Brain pericyte (primary cell): ENCODE data around the gene KCNK13.
"Not testable (repeated sequence)": the region's sequence is repeated elsewhere in the genome, so short reads cannot be mapped to it uniquely, and the experiment has no call there.

Experiments
- DNase-seq: peaks from one replicate; pipeline ENCODE4 v3.0.0-alpha.2; 2012; ENCODE audit warnings: low read depth, low spot score

Gene KCNK13

DNA sequence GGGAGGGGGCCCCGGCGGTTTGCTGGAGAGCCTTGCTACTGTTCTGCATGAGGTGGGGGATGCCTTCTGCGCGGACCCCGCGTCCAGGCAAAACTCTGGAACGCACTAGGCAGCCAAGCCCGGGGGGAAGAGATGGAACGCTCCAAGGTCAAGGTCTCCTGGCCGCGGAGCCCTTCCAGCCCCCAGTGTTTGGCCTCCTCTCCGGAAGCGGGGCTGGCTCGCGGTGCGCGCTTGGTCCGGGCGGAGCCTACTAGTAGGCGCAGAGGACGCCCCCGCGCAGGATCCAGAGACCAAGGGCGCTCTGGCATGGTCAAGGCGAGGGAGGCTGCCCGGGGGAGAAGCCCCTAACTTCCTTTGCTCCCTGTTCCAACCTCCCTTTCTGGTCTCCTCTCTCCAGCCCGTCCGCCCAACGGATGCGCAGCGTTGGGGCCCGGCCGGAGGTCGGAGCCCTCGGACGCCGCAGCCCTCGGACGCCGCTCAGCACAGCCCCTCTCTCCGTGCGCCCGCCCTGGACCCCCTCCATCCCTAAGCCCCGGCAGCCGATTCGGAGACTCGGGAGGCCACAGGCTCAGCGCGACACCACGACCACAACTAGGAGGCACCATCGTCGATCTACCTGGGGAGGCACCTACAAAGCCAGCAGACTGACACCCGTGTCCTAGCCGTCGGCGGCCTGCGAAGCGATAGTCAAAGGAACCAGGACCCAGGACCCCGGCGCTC is 669 bp upstream of the KCNK13 start:
- no peak for DNase-seq

- DNase-seq: no peak
Measured at GRCh38 chr14:90062127-90062794, 467 bp downstream of the KCNK13 start.

DNA sequence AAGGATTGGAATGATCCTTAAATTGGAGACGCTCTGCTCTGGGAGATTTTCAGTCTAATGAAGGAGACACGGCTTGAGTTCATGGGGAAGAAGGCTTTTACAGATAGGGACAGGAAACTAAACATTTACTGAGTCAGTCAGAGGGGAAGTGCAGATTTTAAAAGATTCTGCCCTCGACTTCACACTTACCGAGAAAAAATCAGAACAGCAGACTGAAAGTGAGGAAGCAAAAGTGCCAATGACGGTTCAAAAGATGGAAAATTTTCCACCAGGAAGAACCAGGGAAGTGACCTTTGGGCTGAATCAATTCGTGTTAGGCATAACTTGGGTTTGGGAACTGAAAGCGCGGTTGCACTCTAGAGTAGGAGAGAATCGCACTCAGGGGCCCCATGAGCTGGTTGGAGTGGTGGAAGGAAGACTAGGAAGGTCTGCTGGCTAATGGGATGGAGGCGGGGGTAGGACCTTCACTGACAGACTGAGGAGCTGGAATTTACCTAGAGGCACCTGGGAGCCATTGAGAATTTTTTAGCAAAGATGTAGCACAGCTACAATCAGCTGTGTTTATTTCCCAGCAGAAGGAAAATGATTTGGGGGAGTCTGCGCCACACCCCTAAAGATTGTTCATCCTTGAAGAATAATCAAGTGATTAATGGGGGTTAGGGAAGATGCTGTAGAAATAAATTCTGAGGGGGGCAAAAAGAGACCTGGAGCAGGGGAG is 1.2 kb downstream of the KCNK13 start:
- DNase-seq: no peak

GRCh38 chr14:90072350-90072749 is 10.6 kb downstream of the KCNK13 start:
- no peak for DNase-seq

GRCh38 chr14:90079576-90079975 is 17.8 kb downstream of the KCNK13 start:
- no peak for DNase-seq

DNA sequence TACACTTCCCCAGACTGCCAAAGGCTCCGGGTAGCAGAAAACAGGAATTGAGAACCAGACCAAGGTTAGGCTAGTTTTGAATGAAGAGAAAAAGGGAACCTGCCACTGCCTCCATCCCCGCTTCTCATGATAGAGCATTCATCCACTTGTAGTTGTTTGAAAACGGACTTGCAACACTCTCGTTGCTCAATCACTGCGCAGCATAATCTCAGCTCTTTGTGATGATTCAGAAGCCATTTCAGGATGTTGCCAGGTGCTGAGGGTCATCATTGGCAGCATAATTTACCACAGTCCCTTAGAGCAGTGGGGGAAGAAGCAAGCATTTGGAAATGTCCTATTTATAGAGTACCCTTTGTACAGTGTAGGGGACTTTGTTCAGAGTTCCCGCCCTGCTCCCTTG is 25.6 kb downstream of the KCNK13 start:
- DNase-seq: no peak

GRCh38 chr14:90088176-90088575 is 26.4 kb downstream of the KCNK13 start:
- DNase-seq: no peak

GRCh38 chr14:90089486-90089885 is 27.7 kb downstream of the KCNK13 start:
- not testable (repeated sequence) for DNase-seq

DNA sequence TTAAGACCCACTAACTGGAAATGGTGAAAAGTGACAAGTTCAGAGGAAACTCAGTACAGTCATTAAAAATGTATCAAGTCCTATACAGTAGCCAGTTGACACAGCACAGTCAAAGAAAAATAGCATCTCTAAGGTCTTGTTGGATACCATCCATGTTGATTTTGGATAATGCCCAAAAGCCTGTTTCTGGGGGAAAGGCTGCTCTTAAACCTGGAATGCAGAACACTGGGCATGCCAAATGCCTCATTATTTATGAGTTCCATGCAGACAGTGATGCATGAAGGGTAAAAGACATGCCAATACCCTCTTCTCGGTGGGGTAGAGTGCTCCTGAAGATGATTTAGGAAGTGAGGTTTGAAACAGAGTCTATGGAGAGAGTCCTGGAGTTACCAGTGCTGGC is 29.6 kb downstream of the KCNK13 start:
- DNase-seq: no peak

DNA sequence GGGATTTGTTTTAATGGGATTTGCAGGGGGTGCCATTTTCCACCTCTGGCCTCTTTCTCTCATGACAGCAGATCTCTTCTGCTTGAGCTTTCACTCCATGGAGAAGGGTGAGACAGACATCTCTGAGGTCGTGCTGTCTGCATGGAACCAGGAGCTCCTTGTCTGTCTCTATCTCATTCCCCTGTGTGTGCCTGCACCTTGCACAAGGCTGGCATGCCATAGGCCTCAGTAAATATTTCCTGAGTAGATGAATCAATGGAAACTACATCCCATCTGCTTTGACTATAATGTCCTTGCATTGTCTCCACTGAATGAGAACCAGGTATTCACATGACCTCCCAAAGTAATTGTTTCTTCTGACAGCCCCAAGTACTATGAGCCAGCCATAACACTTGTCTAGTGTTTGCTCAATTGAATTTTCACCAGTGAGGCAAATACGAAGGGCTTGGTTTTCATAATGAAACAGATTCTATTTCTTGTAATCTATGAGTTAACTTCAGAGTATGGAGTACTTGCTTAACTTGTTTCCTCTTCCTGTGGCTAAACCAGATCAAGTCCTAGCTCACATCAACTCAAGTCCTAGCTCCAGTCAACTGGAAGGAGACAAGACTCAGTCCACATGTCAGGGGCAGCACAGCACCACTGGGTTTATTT is 32.3 kb downstream of the KCNK13 start:
- no peak for DNase-seq

GRCh38 chr14:90095096-90095495 is 33.3 kb downstream of the KCNK13 start:
- DNase-seq: no peak

DNA sequence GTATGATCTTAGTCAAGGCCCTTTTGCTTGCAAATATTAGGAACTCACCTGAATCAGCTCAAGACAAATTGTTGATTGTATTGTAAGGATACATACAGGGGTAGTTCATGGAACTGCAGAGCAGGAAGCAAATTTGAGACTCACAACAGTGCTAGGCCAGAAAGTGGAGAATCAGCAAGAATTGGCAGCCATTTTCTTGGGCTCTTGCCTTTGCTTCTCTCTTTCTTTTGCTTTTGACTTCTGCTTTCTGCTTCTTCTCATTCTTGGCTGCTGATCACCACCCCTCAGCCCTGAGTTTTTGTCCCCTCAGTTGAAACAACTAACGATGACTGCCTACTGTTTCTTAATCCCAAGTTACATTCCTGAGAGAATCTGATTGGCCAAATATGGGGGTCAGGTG is 34.8 kb downstream of the KCNK13 start:
- DNase-seq: no peak

DNA sequence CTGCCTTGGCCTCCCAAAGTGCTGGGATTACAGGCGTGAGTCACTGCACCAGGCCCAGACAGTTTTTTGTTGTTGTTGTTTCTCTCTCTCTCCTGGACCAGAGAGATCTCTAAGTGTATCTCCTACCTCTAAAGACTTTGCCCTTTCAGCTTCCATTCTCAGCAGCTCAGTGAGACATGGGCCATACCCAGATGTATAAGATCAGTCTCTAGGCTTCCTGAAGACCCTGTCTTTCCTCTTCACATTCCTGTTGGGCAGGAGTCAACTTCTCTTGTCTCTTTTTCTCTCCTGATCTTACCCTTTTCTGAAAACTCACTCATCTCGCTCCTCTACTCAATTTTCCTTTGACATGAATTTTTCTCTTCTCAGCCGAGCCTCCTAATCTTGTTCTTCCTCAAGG is 42.0 kb downstream of the KCNK13 start:
- no peak for DNase-seq

DNA sequence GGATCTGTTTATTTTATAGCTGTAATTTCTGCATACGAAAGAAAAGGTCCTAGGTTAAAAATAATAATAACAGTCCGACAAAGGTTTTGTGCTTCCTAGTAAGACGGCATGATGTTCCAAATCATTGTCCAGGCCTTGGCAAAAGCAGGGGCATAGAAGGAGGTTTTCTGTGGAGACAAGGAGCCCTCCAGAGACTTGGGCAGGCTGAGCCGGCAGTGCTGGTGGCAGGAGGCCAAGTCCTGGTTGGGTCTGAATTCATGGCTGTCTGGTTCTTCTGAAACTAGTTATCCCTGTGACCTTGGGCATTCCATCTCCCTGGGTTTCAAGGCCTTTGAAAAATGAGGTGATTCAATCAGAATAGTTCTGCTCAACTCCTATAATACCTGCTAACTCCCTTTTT is 44.0 kb downstream of the KCNK13 start:
- no peak for DNase-seq

GRCh38 chr14:90107789-90108188 is 46.0 kb downstream of the KCNK13 start:
- DNase-seq: no peak

DNA sequence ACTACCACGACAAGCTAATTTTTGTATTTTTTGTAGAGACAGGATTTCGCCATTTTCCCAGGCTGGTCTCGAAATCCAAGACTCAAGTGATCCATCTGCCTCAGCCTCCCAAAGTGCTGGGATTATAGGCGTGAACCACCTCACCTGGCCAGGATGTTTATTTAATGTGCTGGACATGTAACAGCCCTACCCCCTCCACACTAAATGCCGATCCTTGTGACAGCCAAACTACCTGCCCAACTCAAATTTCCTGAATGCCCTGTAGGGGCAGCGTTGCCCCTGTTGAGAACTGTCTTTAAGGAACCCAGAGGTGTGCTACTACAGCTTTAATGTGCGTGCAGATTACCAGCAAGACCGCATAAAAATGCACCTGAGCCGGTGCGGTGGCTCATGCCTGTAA is 48.1 kb downstream of the KCNK13 start:
- no peak for DNase-seq

DNA sequence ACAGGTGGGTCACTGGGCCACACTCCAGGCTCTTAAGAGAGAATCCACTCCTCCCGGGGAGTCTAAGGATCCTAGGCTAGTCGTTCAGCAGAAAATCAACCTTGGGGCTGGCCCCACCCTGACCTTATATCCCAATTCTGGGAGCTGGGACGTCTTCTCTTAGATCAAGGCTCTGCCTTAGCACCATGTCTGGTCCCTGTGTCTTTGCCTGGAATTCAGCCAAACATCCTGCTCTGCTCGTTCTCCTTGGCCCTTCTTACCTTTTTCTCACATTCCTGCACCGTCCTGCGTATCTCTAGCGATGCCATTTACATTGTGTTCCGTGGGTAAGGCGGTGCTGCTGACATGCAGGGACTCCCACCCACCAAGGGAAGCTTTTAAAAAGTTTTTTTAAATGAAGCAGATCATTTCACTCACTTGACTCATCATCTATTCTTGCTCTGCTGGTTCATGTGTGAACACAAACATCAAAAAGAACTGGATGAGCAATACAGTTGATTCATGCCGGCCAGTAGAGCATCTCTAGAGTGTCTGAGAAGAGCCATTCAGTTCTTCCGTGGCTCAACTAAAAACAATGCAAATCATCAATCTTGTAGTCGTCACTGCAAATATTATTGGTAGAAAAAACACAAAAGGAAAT is 50.2 kb downstream of the KCNK13 start:
- DNase-seq: no peak

DNA sequence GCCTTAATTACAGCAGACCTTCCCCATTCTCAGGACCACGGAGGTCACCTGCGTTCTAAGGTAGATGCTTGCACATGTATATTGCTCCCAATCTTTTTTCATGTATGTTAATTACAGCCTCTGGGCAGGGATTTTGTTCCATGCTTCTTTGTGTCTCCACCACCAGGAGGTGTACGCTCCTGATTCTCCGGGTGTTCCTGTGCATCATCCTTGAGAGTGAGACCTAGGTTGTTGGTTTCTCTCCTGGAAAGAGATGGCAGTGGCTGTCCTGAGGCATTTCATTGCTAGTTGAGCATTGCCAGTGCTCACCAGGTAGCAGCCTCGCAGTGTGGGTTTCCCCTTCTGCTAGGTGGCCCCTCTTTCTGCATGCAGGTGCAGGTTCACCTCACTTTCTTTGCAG is 52.8 kb downstream of the KCNK13 start:
- no peak for DNase-seq

GRCh38 chr14:90115780-90116179 is 54.0 kb downstream of the KCNK13 start:
- DNase-seq: no peak

- no peak for DNase-seq
Measured at GRCh38 chr14:90116444-90116843, 54.6 kb downstream of the KCNK13 start.

GRCh38 chr14:90118027-90118426 is 56.2 kb downstream of the KCNK13 start:
- DNase-seq: no peak

DNA sequence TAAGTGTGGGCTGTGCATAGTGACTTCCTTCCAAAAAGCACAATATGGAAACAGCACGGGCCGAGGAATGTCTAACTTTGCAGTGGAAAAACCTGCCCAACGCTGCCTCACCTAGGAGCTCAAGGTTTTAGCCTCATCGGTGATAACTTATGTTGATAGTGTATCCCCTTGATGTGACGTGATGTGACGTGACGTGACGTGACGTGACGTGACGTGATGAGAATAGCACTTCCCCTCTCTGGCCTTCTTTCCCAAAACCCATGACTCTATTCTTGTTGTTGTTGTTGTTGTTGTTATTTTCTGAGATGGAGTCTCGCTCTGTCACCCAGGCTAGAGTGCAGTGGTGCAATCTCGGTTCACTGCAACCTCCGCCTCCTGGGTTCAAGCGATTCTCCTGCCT is 64.5 kb downstream of the KCNK13 start:
- DNase-seq: no peak
